Smooth muscle cell (in vitro differentiated cells): ENCODE data around the gene FTSJ3. TPM values are rescaled to one million over a fixed set of nuclear protein-coding genes. Genes with fewer than 3 reads are reported as not detected.
"Not testable (repeated sequence)": the region's sequence is repeated elsewhere in the genome, so short reads cannot be mapped to it uniquely, and the experiment has no call there.

ENCODE experiments used
- DNase-seq: peaks from one replicate; lab custom pipeline; 2025; ENCODE audit not compliant: unreplicated experiment; lab: John Stamatoyannopoulos, UW
- H2AFZ ChIP-seq: fragments of 200-600 bp; sonication (generic); 2 replicates; pipeline ENCODE4 v1.6.0; 2016; ENCODE audit warnings: antibody characterized with exemption, low read depth, mild to moderate bottlenecking
- H3F3A ChIP-seq: fragments of 200-600 bp; sonication (generic); 2 replicates; pipeline ENCODE4 v1.6.0; 2017; ENCODE audit warnings: antibody characterized with exemption, low read depth
- H3K27ac ChIP-seq: fragments of 200-600 bp; sonication (generic); 2 replicates; pipeline ENCODE4 v1.5.1; 2016; ENCODE audit warnings: low read depth, mild to moderate bottlenecking
- H3K27me3 ChIP-seq: fragments of 200-600 bp; sonication (generic); 2 replicates; pipeline ENCODE4 v1.6.1; 2016; ENCODE audit warnings: low read depth, mild to moderate bottlenecking
- H3K36me3 ChIP-seq: fragments of 200-600 bp; sonication (generic); 2 replicates; pipeline ENCODE4 v1.5.1; 2016; ENCODE audit warnings: low read depth
- H3K4me1 ChIP-seq: fragments of 200-600 bp; sonication (generic); 2 replicates; pipeline ENCODE4 v1.5.1; 2016; ENCODE audit warnings: low read depth
- H3K4me2 ChIP-seq: fragments of 200-600 bp; sonication (generic); 2 replicates; pipeline ENCODE4 v1.6.0; 2016; ENCODE audit warnings: mild to moderate bottlenecking
- H3K4me3 ChIP-seq: fragments of 200-600 bp; sonication (generic); 2 replicates; pipeline ENCODE4 v1.5.1; 2016; ENCODE audit warnings: mild to moderate bottlenecking
- H3K79me2 ChIP-seq: fragments of 200-600 bp; sonication (generic); 2 replicates; pipeline ENCODE4 v1.6.0; 2016; ENCODE audit warnings: low read depth, mild to moderate bottlenecking
- H3K9ac ChIP-seq: fragments of 200-600 bp; sonication (generic); 2 replicates; pipeline ENCODE4 v1.6.0; 2016; ENCODE audit warnings: low read depth
- H3K9me3 ChIP-seq: fragments of 200-600 bp; sonication (generic); replicated peaks from 2 replicates; pipeline ENCODE4 v1.5.1; 2016; ENCODE audit warnings: low read depth
- H4K20me1 ChIP-seq: fragments of 200-600 bp; sonication (generic); 2 replicates; pipeline ENCODE4 v1.6.0; 2016; ENCODE audit warnings: low read depth
- CTCF ChIP-seq: fragments of 200-600 bp; sonication (generic); IDR thresholded peaks from 2 replicates; pipeline ENCODE4 v1.5.1; 2017; ENCODE audit warnings: borderline replicate concordance, mild to moderate bottlenecking, antibody characterized with exemption; ENCODE audit not compliant: insufficient read depth, poor library complexity, severe bottlenecking
- WGBS: methylation state at CpG from one replicate; pipeline ENCODE4 v1.1.7; 2016; ENCODE audit warnings: low lambda C conversion rate; 5-methylcytosine and 5-hydroxymethylcytosine counted together
- polyA plus RNA-seq: library from polyadenylated mRNA; unstranded; fragments of >200 nt; fragmentation: Nextera tagmentation; extraction: Ambion mirVana; gene quantifications from 2 replicates; pipeline ENCODE4 v1.2.1, GENCODE V29; 2016
- total RNA-seq: library from RNA; depleted of rRNA; stranded (reverse); fragments of >200 nt; gene quantifications from 2 replicates; pipeline ENCODE4 v1.2.3, GENCODE V29; 2014

Gene FTSJ3
- total and polyA plus RNA-seq, 2 experiments from 2014 or later, result 21.9 to 46.8 TPM

DNA sequence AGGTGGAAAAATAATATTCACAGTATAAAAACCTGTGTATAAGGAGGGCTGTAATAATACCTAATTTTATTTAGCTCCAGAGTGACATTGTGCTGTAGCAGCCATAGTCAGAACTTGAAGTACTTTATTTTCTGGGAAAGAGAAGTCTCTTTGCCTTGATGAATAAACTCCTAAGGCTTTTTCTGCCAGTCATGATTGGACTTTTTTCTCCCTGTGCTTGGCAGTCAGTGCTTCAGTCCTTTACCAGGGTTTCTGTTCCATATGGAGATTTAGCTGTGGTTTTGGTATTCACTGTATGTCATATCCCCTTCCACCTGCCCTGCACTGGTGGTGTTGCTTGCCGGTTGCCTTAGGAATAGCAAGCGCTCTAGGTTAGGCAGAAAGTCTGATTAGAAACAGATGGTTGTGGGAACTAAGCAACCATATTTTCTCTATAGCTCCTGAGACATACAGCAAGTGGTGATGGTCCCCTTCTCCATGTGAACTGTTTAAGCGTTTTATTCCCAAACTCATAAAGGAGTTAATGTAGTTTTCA lies 28.8 kb downstream of the FTSJ3 start:
- Histone ChIP-seq H3F3A (no peaks in the 10 kb centered on the region), H3K9ac (no peak overlapping the region), H3K4me1 (no peaks in the 10 kb centered on the region), H2AFZ (no peak overlapping the region), H3K4me2 (no peak overlapping the region), H3K27me3 (no peaks in the 10 kb centered on the region), H4K20me1 (peaks cover 68% of the 10 kb centered on the region), H3K4me3 (no peak overlapping the region), H3K79me2 (peaks cover 47% of the 10 kb centered on the region), H3K27ac (no peak overlapping the region), H3K36me3 (peaks cover 67% of the 10 kb centered on the region), H3K9me3 (no peaks in the 10 kb centered on the region)
- 98% methylated on average over 3 of the region's 3 CpGs for WGBS
- no peak for DNase-seq
- TF ChIP-seq CTCF, result no peak

DNA sequence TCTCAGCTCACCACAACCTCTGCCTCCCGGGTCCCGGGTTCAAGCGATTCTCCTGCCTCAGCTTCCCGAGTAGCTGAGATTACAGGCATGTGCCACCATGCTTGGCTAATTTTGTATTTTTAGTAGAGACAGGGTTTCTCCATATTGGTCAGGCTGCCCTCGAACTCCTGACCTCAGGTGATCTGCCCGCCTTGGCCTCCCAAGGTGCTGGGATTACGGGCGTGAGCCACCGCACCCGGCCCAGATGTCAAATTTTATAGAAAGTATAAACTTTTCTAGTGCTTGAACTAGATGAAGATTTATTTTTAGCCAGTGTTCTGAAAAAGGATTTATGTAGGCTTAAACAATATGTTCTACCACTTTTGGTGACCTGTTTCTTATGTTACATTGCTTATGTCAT lies 31.1 kb downstream of the FTSJ3 start:
- H2AFZ ChIP-seq, H3F3A ChIP-seq, H3K9ac ChIP-seq, H3K4me2 ChIP-seq, H3K4me3 ChIP-seq, H3K27ac ChIP-seq, DNase-seq, H3K9me3 ChIP-seq, H3K4me1 ChIP-seq, H3K27me3 ChIP-seq: not testable (repeated sequence)
- H3K79me2 ChIP-seq, result peaks cover 55% of the 10 kb centered on the region
- H4K20me1 ChIP-seq, result peaks cover 85% of the 10 kb centered on the region
- peaks cover 75% of the 10 kb centered on the region for H3K36me3 ChIP-seq
- WGBS, result 97% methylated on average over 10 of the region's 10 CpGs

DNA sequence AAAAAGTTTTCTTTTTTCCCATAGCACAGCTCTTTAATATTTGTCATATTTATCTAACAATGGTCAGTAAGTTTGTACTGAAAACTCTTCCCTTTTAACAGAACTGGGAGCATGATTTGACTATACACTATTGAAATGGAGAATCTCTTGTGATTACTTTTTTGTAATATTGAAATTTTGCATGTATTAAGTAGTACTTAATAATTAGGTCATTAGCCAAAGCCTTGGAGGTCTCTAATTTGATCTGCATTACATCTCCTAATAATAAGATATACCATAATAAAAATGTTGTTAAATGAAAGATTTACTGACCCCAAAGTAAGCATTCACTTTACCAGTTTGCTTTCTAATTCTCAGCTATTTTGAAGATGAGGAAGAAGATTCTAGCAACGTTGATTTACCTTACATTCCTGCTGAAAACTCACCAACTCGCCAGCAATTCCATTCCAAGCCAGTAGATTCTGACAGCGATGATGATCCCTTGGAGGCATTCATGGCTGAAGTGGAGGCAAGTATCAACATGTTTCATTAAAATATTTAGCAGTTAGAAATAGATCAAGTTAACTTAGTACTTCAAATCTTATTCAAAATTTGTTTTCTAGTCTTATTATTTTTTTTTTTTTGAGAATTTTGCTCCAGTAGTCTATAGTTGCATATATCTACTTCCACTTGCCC lies 35.3 kb downstream of the FTSJ3 start:
- no peak overlapping the region for H2AFZ ChIP-seq
- peaks cover 61% of the 10 kb centered on the region for H3K36me3 ChIP-seq
- no peaks in the 10 kb centered on the region for H3F3A ChIP-seq
- H3K9ac ChIP-seq, result no peak overlapping the region
- H3K79me2 ChIP-seq, result peaks cover 91% of the 10 kb centered on the region
- no peaks in the 10 kb centered on the region for H3K4me1 ChIP-seq
- H3K27me3 ChIP-seq, result no peaks in the 10 kb centered on the region
- no peaks in the 10 kb centered on the region for H3K9me3 ChIP-seq
- no peak overlapping the region for H3K4me3 ChIP-seq
- H3K27ac ChIP-seq, result no peak overlapping the region
- WGBS, result 92% methylated on average over 3 of the region's 3 CpGs
- DNase-seq, result no peak
- H4K20me1 ChIP-seq, result peaks cover 97% of the 10 kb centered on the region
- no peak for TF ChIP-seq CTCF
- no peak overlapping the region for H3K4me2 ChIP-seq

DNA sequence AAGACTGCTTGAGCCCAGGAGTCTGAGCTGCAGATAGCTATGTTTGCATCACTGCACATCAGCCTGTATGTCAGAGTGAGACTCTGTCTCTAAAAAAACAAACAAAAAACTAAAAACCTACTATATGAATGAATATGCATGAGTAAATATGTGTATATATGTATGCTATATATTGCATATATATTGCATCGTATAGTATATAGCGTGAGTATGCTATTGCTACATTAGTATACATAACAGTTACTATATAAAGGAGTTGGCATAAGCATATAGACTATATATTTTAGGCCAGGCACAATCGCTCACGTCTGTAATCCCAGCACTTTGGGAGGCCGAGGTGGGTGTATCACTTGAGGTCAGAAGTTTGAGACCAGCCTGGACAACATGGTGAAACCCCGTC lies 37.4 kb downstream of the FTSJ3 start:
- peaks cover 98% of the 10 kb centered on the region for H4K20me1 ChIP-seq
- peaks cover 46% of the 10 kb centered on the region for H3K36me3 ChIP-seq
- H3K27ac ChIP-seq, result no peak overlapping the region

More for the DNA sequence above, 37.4 kb downstream of the FTSJ3 start:
- H3K79me2 ChIP-seq, result peaks cover 98% of the 10 kb centered on the region
- no peak overlapping the region for H3K9ac ChIP-seq
- no peak overlapping the region for H2AFZ ChIP-seq
- no peaks in the 10 kb centered on the region for H3K27me3 ChIP-seq
- no peak for TF ChIP-seq CTCF
- no peak overlapping the region for H3K4me3 ChIP-seq
- 98% methylated on average over 6 of the region's 6 CpGs for WGBS
- no peak overlapping the region for H3K4me2 ChIP-seq
- no peaks in the 10 kb centered on the region for H3F3A ChIP-seq
- H3K9me3 ChIP-seq, result no peaks in the 10 kb centered on the region
- no peaks in the 10 kb centered on the region for H3K4me1 ChIP-seq
- no peak for DNase-seq
